ENCODE data around the gene PYGM.

The PYGM gene

GRCh38 chr11:64784813-64785581, 25.2 kb upstream of the PYGM start:
- no peaks in the 10 kb centered on the region for H3K9me3 ChIP-seq (ENCODE audit: control insufficient read depth, insufficient read depth, low read length)
- H3K4me1 ChIP-seq (ENCODE audit: insufficient read depth, low read length): no peaks in the 10 kb centered on the region
- no peaks in the 10 kb centered on the region for H3K36me3 ChIP-seq (ENCODE audit: insufficient read depth, low read length)

GRCh38 chr11:64778473-64779298, 18.9 kb upstream of the PYGM start, which contains the start of gene SF1:
Gene SF1, minus strand, starts transcription at chr11:64778542. Its CDS starts 150 bp downstream, at chr11:64778392.
- peaks cover 27% of the 10 kb centered on the region for H3K36me3 ChIP-seq (ENCODE audit: insufficient read depth, low read length)
- no peaks in the 10 kb centered on the region for H3K9me3 ChIP-seq (ENCODE audit: control insufficient read depth, insufficient read depth, low read length)
- H3K9ac ChIP-seq (ENCODE audit: low read depth, low read length): peak within 1 kb of the TSS; percentile 84
- H3K4me1 ChIP-seq (ENCODE audit: insufficient read depth, low read length): no peaks in the 10 kb centered on the region; the same call in 1 of the 2 replicates

More at GRCh38 chr11:64784813-64785581, 25.2 kb upstream of the PYGM start:
- no peak overlapping the region for H3K9ac ChIP-seq (ENCODE audit: low read depth, low read length)

- Histone ChIP-seq H3K4me1 (ENCODE audit: insufficient read depth, low read length) (no peaks in the 10 kb centered on the region; the same call in 1 of the 2 replicates), H3K9ac (ENCODE audit: low read depth, low read length) (peak overlapping the region; percentile 72), H3K9me3 (ENCODE audit: control insufficient read depth, insufficient read depth, low read length) (no peaks in the 10 kb centered on the region), H3K36me3 (ENCODE audit: insufficient read depth, low read length) (peaks cover 32% of the 10 kb centered on the region)
Measured at GRCh38 chr11:64778223-64778472, 18.4 kb upstream of the PYGM start.

- Histone ChIP-seq H3K36me3 (ENCODE audit: insufficient read depth, low read length) (peaks cover 37% of the 10 kb centered on the region), H3K4me1 (ENCODE audit: insufficient read depth, low read length) (no peaks in the 10 kb centered on the region; the same call in 1 of the 2 replicates), H3K9me3 (ENCODE audit: control insufficient read depth, insufficient read depth, low read length) (no peaks in the 10 kb centered on the region), H3K9ac (ENCODE audit: low read depth, low read length) (peak overlapping the region; percentile 84)
Measured at GRCh38 chr11:64777449-64778222, 17.9 kb upstream of the PYGM start.

GRCh38 chr11:64776875-64777274, 17.1 kb upstream of the PYGM start:
- H3K9me3 ChIP-seq (ENCODE audit: control insufficient read depth, insufficient read depth, low read length): no peaks in the 10 kb centered on the region
- H3K36me3 ChIP-seq (ENCODE audit: insufficient read depth, low read length): peaks cover 45% of the 10 kb centered on the region
- H3K4me1 ChIP-seq (ENCODE audit: insufficient read depth, low read length): no peaks in the 10 kb centered on the region; the same call in 1 of the 2 replicates
- peak overlapping the region; percentile 84; the same call in 1 of the 2 replicates for H3K9ac ChIP-seq (ENCODE audit: low read depth, low read length)

- Histone ChIP-seq H3K9ac (ENCODE audit: low read depth, low read length) (peak overlapping the region; percentile 84; the same call in 1 of the 2 replicates), H3K4me1 (ENCODE audit: insufficient read depth, low read length) (no peaks in the 10 kb centered on the region; the same call in 1 of the 2 replicates), H3K9me3 (ENCODE audit: control insufficient read depth, insufficient read depth, low read length) (no peaks in the 10 kb centered on the region), H3K36me3 (ENCODE audit: insufficient read depth, low read length) (peaks cover 48% of the 10 kb centered on the region)
Measured at GRCh38 chr11:64776425-64776824, 16.7 kb upstream of the PYGM start.

- Histone ChIP-seq H3K9me3 (ENCODE audit: control insufficient read depth, insufficient read depth, low read length) (no peaks in the 10 kb centered on the region), H3K9ac (ENCODE audit: low read depth, low read length) (no peak overlapping the region), H3K4me1 (ENCODE audit: insufficient read depth, low read length) (no peaks in the 10 kb centered on the region; the same call in 1 of the 2 replicates), H3K36me3 (ENCODE audit: insufficient read depth, low read length) (peaks cover 70% of the 10 kb centered on the region)
Measured at GRCh38 chr11:64774144-64774543, 14.4 kb upstream of the PYGM start.

- no peaks in the 10 kb centered on the region for H3K9me3 ChIP-seq (ENCODE audit: control insufficient read depth, insufficient read depth, low read length)
- H3K4me1 ChIP-seq (ENCODE audit: insufficient read depth, low read length): no peaks in the 10 kb centered on the region; the same call in 1 of the 2 replicates
- H3K9ac ChIP-seq (ENCODE audit: low read depth, low read length): no peak overlapping the region
- peaks cover 84% of the 10 kb centered on the region for H3K36me3 ChIP-seq (ENCODE audit: insufficient read depth, low read length)
Measured at GRCh38 chr11:64772303-64773018, 12.7 kb upstream of the PYGM start.

- no peak overlapping the region for H3K9ac ChIP-seq (ENCODE audit: low read depth, low read length)
- H3K9me3 ChIP-seq (ENCODE audit: control insufficient read depth, insufficient read depth, low read length): no peaks in the 10 kb centered on the region
- H3K4me1 ChIP-seq (ENCODE audit: insufficient read depth, low read length): no peaks in the 10 kb centered on the region; the same call in 1 of the 2 replicates
- peaks cover 89% of the 10 kb centered on the region for H3K36me3 ChIP-seq (ENCODE audit: insufficient read depth, low read length)
Measured at GRCh38 chr11:64771861-64772260, 12.1 kb upstream of the PYGM start.

- Histone ChIP-seq H3K9ac (ENCODE audit: low read depth, low read length) (no peak overlapping the region), H3K36me3 (ENCODE audit: insufficient read depth, low read length) (peaks cover 74% of the 10 kb centered on the region), H3K4me1 (ENCODE audit: insufficient read depth, low read length) (peaks cover 1% of the 10 kb centered on the region), H3K9me3 (ENCODE audit: control insufficient read depth, insufficient read depth, low read length) (no peaks in the 10 kb centered on the region)
Measured at GRCh38 chr11:64770120-64770519, 10.3 kb upstream of the PYGM start.

- peaks cover 10% of the 10 kb centered on the region for H3K4me1 ChIP-seq (ENCODE audit: insufficient read depth, low read length)
- no peak overlapping the region for H3K9ac ChIP-seq (ENCODE audit: low read depth, low read length)
- peaks cover 76% of the 10 kb centered on the region for H3K36me3 ChIP-seq (ENCODE audit: insufficient read depth, low read length)
- H3K9me3 ChIP-seq (ENCODE audit: control insufficient read depth, insufficient read depth, low read length): no peaks in the 10 kb centered on the region
Measured at GRCh38 chr11:64769283-64769682, 9.5 kb upstream of the PYGM start.

- H3K4me1 ChIP-seq (ENCODE audit: insufficient read depth, low read length): peaks cover 20% of the 10 kb centered on the region
- H3K9ac ChIP-seq (ENCODE audit: low read depth, low read length): no peak overlapping the region
- peaks cover 69% of the 10 kb centered on the region for H3K36me3 ChIP-seq (ENCODE audit: insufficient read depth, low read length)
- no peaks in the 10 kb centered on the region for H3K9me3 ChIP-seq (ENCODE audit: control insufficient read depth, insufficient read depth, low read length)
Measured at GRCh38 chr11:64768300-64768694, 8.5 kb upstream of the PYGM start.

- Histone ChIP-seq H3K9me3 (ENCODE audit: control insufficient read depth, insufficient read depth, low read length) (no peaks in the 10 kb centered on the region), H3K4me1 (ENCODE audit: insufficient read depth, low read length) (peaks cover 26% of the 10 kb centered on the region), H3K36me3 (ENCODE audit: insufficient read depth, low read length) (peaks cover 63% of the 10 kb centered on the region), H3K9ac (ENCODE audit: low read depth, low read length) (no peak overlapping the region)
Measured at GRCh38 chr11:64767344-64768299, 7.8 kb upstream of the PYGM start.

Measured in ES-I3 (cell line).